GM04504 (cell line): ENCODE data around the gene AKIRIN1.
"Not testable (repeated sequence)": the region's sequence is repeated elsewhere in the genome, so short reads cannot be mapped to it uniquely, and the experiment has no call there.

Experiments used
- DNase-seq: peaks from one replicate; pipeline ENCODE4 v3.0.0-alpha.2; 2012; ENCODE audit warnings: low read depth

Gene AKIRIN1, protein sequence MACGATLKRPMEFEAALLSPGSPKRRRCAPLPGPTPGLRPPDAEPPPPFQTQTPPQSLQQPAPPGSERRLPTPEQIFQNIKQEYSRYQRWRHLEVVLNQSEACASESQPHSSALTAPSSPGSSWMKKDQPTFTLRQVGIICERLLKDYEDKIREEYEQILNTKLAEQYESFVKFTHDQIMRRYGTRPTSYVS

DNA sequence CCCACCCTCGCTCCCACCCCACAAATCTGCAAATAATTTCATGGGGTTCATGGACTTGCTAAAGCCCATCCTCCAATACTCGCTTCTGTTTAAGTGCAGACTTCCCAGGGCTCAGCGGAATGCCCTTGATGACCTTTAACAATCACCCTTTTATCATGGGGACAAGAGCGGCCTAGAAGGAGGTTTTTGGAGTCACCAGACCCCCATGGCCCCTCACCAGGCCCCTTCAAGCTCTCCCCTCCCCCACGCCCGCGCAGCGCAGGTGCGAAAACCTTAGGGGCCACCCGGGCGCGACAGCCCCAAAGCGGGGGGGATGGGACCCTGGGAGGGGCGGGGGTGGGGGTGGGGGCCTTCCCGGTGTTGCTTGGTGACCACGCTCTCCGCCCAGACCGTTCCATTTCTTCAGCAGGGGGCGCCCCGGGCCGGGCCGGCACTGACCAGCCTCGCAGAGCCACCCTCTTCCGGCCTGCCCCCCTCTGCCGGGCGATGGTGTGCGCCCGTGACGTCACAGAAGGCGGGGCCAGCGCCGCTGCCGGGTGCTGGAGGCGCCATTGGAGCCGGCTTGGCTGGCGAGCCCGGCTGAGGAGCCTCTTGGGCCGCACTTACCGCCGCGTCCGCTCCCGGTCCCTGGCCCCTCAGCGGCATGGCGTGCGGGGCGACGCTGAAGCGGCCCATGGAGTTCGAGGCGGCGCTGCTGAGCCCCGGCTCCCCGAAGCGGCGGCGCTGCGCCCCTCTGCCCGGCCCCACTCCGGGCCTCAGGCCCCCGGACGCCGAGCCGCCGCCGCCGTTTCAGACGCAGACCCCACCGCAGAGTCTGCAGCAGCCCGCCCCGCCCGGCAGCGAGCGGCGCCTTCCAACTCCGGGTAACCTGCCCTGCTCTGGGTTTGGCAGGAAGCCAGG lies at the start of gene AKIRIN1:
AKIRIN1 (plus strand) TSS at position 539 of the 900 bp plus-strand sequence; CDS start at position 644, 105 bp downstream.
- DNase-seq: peak; percentile 93

DNA sequence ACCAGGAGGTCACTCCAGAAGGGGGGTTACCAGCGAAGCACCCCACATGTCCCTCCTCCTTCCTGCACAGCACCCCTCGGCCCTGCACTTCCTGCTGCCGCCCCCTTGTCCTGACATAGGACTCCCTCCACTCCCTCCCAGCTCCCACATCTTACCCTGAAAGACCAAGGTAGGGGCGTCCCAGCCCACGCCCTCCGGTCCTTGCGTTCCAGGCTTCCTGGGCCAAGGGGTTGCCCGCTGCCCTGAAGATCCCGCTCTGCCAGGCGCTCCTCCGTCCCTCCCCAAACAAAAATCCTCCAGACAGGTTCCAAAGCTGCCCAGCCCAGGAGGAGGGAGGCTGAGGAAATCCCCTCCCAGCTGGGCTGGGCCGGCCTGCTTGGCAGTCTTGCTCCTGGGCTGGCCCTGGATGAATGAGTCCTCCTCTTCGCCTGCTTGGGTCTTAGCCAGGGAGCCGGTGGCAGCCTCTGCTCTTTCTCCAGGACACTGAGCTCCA lies 49.5 kb upstream of the AKIRIN1 start, which contains the start of gene RHBDL2:
RHBDL2 (minus strand) TSS at position 304 of the 493 bp plus-strand sequence. CDS start 22,618 bp downstream, outside the sequence.
- DNase-seq: peak; percentile 27

DNA sequence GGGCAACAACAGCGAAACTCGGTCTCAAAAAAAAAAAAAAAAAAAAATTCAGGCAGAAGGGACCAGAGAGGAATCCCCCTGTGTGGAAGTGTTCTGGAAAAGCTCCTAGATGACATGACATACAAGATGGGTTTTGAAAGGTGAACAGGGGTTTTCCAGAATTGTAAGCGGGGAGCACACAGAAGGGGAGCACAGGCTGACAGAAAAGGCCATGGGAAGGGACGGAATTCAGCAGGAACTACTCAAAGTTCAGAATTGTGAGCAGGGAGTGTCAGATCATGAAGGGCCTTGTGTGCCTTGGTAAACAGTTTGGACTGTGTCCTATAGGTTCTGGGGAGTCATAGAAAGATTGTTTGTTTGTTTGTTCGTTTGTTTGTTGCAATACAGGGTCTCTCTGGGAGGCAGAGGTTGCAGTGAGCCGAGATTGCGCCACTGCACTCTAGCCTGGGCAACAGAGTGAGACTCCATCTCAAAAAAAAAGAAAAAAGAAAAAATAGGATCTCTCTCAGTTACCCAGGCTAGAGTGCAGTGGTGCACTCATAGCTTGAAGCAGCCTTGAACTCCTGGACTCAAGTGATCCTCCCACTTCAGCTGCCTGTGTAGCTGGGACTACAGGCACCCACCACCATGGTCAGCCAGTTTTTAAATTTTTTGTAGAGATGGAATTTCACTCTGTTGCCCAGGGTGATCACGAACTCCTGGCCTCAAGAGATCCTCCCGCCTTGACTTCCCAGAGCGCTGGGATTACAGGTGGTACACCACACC lies 48.2 kb upstream of the AKIRIN1 start:
- DNase-seq: no peak

DNA sequence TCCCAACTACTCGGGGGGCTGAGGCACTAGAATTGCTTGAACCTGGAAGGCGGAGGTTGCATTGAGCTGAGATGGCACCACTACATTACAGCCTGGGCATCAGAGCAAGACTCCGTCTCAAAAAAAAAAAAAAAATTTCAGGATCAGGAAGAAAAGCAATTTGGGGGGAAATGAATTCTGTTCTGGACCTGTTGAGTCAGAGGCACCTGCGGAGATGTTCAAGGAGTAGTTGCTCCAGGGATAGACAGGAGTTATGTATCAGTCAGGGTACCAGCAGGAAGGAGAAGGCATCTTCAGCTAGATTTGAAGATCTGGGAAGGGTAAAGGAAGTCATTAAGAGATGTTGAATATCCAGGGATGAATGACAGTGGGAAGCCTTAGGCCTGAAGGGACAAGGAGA lies 46.5 kb upstream of the AKIRIN1 start:
- DNase-seq: no peak

DNA sequence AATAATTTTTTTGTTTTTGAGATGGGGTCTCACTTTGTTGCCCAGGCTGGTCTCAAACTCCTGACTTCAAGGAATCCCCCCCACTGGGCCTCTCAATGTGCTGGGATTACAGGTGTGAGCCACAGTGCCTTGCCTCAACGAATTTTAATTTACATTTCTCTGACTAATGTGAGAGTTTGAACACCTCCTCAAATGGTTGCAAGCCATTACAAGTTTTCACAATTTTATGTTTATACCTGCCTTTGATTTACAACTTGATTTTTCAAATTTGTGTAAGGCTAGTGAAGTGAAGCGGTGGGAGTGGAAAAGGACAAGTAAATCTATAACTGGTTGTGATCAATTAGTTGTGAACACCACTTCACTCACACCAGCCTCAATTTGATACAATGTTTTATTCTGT lies 40.5 kb upstream of the AKIRIN1 start:
- DNase-seq: no peak

DNA sequence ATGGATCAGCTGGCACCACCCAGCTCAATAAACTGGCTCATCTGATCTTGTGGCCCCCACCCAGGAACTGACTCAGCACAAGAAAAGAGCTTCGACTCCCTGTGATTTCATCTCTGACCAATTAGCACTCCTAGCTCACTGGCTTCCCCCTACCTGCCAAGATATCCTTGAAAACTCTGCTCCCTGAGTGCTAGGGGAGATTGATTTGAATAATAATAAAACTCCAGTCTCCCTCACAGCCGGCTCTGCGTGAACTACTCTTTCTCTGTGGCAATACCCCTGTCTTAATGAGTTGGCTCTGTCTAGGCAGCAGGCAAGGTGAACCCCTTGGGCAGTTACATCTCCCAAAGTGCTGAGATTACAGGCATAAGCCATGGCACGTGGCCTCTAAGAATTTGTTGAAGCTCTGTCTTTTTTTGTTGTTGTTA lies 37.6 kb upstream of the AKIRIN1 start:
- no peak for DNase-seq

DNA sequence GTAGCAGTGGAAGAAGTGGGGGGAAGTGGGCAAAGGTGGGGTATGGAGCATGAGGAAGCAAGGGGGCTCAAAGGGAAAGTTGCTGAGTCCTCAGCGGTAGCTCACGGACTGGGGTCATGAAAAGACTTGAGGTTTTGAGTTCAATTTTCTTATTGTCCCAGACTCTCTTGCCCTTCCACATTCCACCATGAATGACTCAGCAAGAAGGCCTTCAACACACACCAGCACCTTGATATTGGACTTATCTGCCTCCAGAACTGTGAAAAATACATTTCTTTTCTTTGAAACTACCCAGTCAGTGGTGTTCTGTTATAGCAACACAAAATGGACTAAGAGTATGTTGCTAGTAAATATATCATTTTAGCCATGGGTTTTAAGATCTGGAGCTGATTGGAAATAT lies 32.1 kb upstream of the AKIRIN1 start:
- DNase-seq: no peak

DNA sequence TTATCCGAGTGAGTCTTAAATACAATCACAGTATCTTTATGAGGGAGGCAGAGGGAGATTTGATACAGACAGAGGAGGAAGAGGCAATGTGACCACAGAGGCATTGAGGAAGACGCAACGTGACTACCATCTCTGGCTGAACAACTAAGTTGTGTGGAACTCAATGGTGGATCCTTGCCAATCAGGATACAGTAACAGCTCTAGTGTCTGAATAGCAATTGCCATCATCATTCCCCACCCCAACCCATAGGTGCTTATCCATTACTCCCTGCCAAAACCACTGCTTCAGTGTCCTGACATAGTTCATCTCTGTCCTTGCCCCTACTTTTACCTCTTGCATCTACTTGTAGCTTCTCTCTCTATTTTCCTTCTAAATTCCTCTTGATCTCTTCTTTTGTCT lies 29.0 kb upstream of the AKIRIN1 start:
- peak; percentile 71 for DNase-seq

DNA sequence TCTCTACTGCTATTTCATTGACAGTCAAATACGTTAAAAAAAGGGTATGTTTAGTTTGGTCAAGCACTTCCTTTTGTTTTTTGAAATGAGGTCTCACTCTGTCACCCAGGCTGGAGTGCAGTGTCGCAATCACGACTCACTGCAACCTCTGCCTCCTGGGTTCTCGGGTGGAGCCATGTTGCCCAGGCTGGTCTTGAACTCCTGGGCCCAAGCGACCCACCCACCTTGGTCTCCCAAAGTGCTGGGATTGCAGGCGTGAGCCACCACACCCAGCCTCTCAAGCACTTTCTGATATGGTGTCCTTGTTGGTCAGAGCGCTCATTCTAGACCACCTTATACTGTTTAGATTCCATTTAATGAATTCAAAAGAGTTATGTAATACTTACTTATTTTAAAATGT lies 28.5 kb upstream of the AKIRIN1 start:
- DNase-seq: no peak

DNA sequence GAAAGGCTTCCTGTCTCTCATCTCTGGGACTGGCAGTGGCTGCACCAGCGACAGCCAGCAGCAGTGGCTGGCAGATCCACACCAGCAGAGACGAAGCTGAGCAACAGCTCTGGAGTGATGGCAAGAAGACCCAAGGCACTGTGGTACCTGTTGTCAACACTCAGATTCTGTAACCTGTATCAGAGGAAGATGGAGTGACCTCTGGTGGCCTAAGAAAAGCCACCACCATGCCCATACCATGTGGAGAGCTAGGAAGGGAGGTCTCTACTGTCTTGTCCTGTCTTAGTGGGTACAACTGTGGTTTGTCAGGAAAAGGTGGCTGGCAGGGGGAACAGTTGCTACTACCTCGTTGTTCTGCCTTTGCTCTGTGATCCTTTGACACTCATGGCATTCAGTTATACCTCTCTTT lies 26.9 kb upstream of the AKIRIN1 start:
- no peak for DNase-seq

DNA sequence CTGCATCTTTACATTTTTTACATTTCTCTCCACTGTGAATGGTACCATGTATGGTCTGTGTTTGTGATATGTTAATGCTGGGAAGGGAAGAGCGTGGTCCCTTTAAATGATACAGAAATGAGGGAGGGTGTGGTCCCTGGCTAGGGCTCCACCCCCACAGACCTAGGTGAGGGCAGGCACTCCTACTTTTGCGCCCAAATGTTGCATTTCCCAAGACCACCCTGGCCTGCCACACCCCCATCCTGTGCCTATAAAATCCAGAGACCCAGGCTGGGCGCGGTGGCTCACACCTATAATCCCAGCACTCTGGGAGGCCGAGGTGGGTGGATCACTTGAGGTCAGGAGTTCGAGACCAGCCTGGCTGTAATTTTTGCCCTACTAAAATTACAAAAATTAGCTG lies 17.9 kb upstream of the AKIRIN1 start:
- not testable (repeated sequence) for DNase-seq

DNA sequence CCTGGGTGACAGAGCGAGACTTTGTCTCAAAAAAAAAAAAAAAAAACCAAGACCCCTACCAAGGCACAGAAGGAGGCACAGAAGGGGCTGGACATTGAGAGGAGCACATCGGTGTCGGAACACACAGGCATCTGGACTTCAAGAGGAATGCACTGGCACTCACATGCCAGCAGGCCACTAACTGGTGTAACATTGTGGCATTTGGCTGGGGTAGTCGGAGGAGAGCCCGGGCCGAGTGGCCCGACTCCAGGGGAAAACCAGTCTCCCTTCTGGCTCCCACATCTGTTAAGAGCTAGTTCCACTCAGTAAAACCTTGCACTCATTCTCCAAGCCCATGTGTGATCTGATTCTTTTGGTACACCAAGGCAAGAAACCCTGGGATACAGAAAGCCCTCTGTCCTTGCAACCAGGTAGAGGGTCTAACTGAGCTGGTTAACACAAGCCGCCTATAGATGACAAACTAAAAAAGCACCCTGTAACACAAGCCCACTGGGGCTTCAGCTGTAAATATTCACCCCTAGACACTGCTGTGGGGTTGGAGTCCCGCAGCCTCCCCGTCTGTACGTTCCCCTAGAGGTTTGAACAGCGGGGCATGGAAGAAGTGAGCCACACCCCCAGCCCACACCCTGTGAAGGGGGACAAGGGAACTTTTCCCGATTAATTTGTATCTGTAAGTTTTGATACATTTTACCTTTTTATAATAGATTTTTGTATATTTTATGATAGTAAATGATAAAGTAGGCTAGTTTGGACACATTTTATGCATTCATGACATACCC lies 17.2 kb upstream of the AKIRIN1 start:
- no peak for DNase-seq

DNA sequence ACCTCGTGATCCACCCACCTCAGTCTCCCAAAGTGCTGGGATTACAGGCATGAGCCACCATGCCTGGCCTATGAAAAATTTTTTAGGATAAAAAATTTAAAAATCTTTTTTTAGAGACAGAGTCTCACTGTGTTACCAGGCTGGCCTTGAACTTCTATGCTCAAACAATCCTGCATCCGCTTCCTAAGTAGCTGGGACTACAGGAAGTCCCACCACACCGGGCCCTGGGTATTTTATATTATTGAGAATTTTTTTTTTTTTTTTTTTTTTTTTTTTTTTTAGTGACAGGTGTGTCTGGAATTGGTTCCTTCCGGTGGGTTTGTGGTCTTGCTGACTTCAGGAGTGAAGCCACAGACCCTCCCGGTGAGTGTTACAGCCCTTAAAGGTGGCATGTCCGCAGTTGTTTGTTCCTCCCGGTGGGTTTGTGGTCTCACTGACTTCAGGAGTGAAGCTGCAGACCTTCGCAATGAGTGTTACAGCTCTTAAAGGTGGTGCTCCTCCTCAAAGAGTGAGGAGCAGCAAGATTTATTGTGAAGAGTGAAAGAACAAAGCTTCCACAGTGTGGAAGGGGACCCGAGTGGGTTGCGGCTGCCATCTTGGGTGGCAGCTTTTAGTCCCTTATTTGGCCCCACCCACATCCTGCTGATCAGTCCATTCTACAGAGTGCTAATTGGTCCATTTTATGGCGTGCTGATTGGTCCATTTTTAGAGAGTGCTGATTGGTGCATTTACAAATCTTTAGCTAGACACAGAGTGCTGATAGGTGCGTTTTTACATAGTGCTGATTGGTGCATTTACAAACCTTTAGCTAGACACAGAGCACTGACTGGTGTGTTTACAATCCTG lies 13.5 kb upstream of the AKIRIN1 start:
- not testable (repeated sequence) for DNase-seq

DNA sequence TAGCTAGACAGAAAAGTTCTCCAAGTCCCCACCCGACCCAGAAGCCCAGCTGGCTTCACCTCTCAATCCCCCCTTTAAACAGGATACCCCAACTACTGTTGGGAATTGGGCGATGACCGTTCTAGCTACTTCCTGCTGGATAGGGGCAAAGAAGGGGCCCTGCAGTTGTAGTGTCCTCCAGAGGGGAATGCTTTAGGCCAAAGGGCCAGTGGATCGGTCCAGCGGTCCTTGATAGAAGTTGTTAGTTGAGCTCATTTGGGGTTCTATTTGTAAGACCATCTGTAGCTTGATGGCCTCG lies 12.9 kb upstream of the AKIRIN1 start:
- not testable (repeated sequence) for DNase-seq

DNA sequence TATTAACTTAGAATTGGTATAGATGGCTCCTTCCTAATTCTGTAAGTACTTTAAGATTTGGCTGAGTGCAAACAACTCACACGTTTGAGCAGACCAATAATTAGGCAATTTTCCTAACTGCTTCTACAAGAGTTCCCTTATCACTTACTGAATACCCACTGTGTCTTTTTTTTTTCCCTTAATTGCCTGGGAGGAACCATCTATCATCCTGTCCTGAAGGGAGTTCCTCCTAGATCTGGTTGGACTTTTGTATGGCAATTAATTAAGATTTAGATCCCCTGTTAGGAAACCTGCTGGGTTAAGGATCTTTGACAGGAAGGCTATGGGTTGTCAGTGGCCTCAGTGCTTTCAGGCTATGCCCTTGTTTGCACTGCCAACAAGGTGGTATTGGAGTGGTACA lies 11.7 kb upstream of the AKIRIN1 start:
- not testable (repeated sequence) for DNase-seq

DNA sequence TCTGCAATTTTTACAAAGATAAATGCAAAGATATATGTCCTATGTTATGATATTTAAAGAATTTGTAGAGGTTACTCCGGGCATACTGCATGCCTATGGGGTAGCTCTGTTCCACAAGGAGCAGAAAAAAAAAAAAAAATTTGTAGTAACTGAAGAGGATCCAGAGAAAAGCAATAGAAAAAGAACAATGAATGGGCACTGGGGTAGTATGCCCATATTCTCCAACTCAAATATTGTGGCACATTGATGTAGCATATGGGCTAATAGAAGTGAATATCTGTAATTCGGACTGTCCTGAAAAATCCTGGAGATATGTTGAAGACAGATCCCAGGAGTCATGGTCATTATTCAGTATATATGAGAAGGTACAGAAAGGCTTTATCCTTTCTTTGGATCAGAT lies 1.1 kb upstream of the AKIRIN1 start:
- no peak for DNase-seq

DNA sequence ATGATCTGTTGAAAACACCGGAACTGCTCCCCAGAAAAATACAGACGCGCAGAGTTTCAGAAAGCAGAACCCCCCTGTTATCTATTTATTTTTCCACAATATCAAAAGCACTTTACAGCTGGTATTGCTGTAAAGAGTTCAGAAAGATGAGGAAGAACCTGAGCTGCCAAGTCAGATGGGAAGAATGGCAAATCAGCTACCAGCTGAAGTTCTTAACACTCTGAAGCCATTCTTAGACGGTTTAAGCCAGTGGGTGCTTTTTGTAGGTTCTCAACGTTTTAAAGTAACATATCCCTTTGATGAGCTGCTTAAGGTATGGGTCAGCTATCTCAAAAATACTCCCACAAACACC lies 714 bp upstream of the AKIRIN1 start:
- no peak for DNase-seq

DNA sequence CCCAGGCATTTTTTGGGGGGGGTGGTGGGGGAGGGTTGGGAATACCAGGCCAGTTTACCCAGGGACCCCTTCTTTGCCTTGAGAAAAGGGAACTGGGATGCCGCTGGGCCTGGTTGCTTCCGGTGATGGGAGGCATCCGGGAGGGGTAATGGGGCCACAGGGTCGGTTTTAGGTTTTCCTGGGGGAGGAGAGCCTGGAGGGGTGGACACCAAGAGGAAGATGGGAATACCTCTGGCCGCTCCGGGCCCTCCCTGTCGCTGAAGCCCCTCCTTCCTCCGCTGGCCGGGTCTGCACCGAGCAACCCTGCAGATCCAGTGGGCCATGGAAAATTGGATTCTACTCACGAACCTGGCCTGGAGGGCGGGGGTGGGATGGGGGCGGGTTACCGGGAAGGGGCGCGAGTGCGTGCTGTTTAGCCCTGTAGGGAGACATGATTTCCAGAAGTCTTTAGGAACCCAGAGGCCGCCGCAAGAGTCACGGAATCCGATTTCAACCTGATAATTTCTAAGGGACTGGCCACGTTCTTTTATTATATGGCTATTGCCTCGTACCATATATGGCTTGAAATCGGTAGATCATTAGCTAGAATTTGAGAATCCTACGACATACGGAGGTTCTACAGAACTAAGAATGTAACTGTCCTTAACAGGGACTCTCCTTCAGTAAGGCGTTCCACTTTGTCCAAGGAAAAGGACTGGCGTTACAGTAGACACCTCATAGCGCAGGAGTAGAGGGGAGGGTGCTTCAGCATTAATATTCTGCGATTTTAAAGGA lies 749 bp downstream of the AKIRIN1 start:
- no peak for DNase-seq

DNA sequence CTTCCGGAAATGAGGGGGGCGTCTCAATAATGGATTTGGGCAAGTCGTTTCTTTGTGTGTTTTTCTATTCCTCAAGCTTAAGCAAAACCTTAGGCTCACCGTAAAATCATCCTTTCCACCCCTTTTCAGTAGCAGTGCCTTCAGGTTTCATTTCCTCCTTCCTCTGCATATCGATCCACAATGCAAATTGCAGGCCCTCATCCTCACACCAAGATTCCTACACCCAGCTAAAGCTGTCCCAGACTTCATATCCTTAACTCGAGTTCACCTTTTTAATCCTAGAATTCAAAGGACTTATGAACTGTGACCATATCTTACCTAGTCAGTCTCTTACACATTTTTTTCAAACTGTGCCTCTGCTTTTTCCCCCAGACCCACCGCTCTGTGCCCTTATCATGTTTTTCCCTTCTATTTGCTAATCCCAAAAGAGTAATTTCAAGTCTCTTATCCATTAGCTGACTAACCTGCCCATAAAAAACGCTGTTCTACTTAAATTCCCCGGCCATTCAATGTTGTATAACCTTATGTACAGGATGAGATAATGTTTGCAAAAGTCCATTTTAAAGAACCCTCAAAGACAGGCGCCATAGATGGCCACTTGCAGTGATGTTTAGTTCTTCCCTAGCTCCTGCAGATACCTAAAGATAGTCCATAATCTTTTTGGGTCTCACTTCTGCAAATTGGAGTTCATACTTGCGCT lies 1.5 kb downstream of the AKIRIN1 start:
- DNase-seq: no peak

DNA sequence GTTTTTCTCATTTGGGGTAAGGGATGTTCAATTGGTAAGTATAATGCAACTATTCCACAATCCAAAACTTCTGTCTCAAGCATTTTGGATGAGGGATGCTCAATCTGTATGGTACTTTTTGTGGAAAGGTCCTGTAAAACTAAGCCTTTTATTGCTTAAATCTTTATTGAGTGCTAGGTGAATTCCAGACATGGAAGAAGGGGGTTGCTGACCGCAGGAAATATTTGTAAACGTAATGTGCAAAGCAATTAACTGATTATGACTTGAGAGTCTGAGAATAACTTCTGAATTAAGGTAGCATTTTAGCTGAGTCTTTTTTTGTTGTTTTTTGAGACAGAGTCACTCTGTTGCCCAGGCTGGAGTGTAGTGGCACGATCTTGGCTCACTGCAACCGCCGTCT lies 3.1 kb downstream of the AKIRIN1 start:
- no peak for DNase-seq
